K562 (cell line): ENCODE results near the gene BZW2. TPM values are rescaled to one million over a fixed set of nuclear protein-coding genes. Genes with fewer than 3 reads are reported as not detected.

Experiments used
- ADNP ChIP-seq: fragments of 200-800 bp; sonication (Bioruptor generic); IDR thresholded peaks from 2 replicates; pipeline ENCODE4 v1.6.1; 2016; ENCODE audit warnings: missing genetic modification characterization, missing compliant biosample characterization
- ARID1B ChIP-seq: fragments of 450-650 bp; IDR thresholded peaks from 2 replicates; pipeline ENCODE4 v1.6.1; 2016; ENCODE audit warnings: antibody characterized with exemption, mild to moderate bottlenecking, inconsistent platforms
- CBX3 ChIP-seq, 2 experiments: IDR thresholded peaks; 1 replicate in 1 of 2; 2 replicates in 1 of 2; pipeline ENCODE4 v1.6.1; 2012; ENCODE audit warnings: inconsistent platforms in 2 of 2, low read length in 2 of 2, borderline replicate concordance in 1 of 2, control low read depth in 1 of 2
- CHD1 ChIP-seq: fragments of 200-600 bp; sonication (generic); IDR thresholded peaks from one replicate; pipeline ENCODE4 v1.6.1; 2012; ENCODE audit warnings: mild to moderate bottlenecking, moderate library complexity, low read length, inconsistent platforms
- CTBP1 ChIP-seq: fragments of 450-650 bp; IDR thresholded peaks from 2 replicates; pipeline ENCODE4 v1.6.1; 2016; ENCODE audit warnings: borderline replicate concordance
- CXXC5 ChIP-seq: fragments of 250-450 bp; sonication (Bioruptor Pico); IDR thresholded peaks from 2 replicates; pipeline ENCODE4 v1.8.0; 2022; ENCODE audit warnings: inconsistent platforms, mild to moderate bottlenecking, moderate library complexity
- EP400 ChIP-seq: fragments of 450-650 bp; IDR thresholded peaks from 2 replicates; pipeline ENCODE4 v1.6.1; 2017; ENCODE audit warnings: antibody characterized with exemption, mild to moderate bottlenecking, moderate library complexity
- ESRRA ChIP-seq: fragments of 450-650 bp; IDR thresholded peaks from 2 replicates; pipeline ENCODE4 v1.6.1; 2014; ENCODE audit warnings: low read depth, mild to moderate bottlenecking, moderate library complexity, borderline replicate concordance
- HDGF ChIP-seq: fragments of 450-650 bp; IDR thresholded peaks from 2 replicates; pipeline ENCODE4 v1.6.1; 2016
- HMGN3 ChIP-seq: IDR thresholded peaks from 2 replicates; pipeline ENCODE4 v1.6.1; 2011; ENCODE audit warnings: borderline replicate concordance, low read depth, mild to moderate bottlenecking, mixed read lengths, low read length; ENCODE audit not compliant: insufficient read length; ENCODE audit errors: extremely low read depth
- HNRNPUL1 ChIP-seq: fragments of 200-400 bp; formaldehyde crosslinking; IDR thresholded peaks from 2 replicates; pipeline ENCODE4 v1.6.1; 2017; ENCODE audit warnings: low read length
- KDM1A ChIP-seq, 2 experiments: fragments of 450-650 bp; IDR thresholded peaks; 2 replicates each; pipeline ENCODE4 v1.6.1; 2016; ENCODE audit warnings: mild to moderate bottlenecking in 2 of 2
- KLF13 ChIP-seq: fragments of 450-650 bp; IDR thresholded peaks from 2 replicates; pipeline ENCODE4 v1.6.1; 2016; ENCODE audit warnings: missing genetic modification characterization, low read depth, mild to moderate bottlenecking, missing compliant biosample characterization, moderate library complexity, borderline replicate concordance
- KLF6 ChIP-seq: fragments of 250-450 bp; sonication (Bioruptor Pico); IDR thresholded peaks from 2 replicates; pipeline ENCODE4 v1.4.0; 2020; ENCODE audit warnings: mild to moderate bottlenecking, moderate library complexity, borderline replicate concordance
- LARP7 ChIP-seq: fragments of 450-650 bp; IDR thresholded peaks from 2 replicates; pipeline ENCODE4 v1.6.1; 2016
- MAZ ChIP-seq, 2 experiments: fragments of 450-650 bp in 1 of 2; sonication (generic) in 1 of 2; formaldehyde crosslinking; IDR thresholded peaks in 1 of 2; conservative IDR thresholded peaks in 1 of 2; 2 replicates each; pipeline versions ENCODE4 v1.4.0 to v1.5.0; 2020; ENCODE audit warnings: mild to moderate bottlenecking in 1 of 2, missing genetic modification reagents in 1 of 2
- POLR2A ChIP-seq: fragments of 450-650 bp; conservative IDR thresholded peaks from 2 replicates; pipeline ENCODE4 v1.6.1; 2016
- POLR2AphosphoS5 ChIP-seq: IDR thresholded peaks from 2 replicates; pipeline ENCODE4 v1.6.1; 2011; ENCODE audit warnings: mild to moderate bottlenecking, low read depth, low read length, moderate library complexity; ENCODE audit not compliant: control insufficient read depth, insufficient read depth
- RBM25 ChIP-seq: fragments of 200-400 bp; formaldehyde crosslinking; IDR thresholded peaks from 2 replicates; pipeline ENCODE4 v1.6.1; 2018; ENCODE audit warnings: low read length, low read depth, moderate library complexity; ENCODE audit not compliant: severe bottlenecking
- SRF ChIP-seq, 2 experiments: fragments of 250-450, 450-650 bp in 1 of 2; sonication (Bioruptor Pico) in 1 of 2; sonication (generic) in 1 of 2; formaldehyde crosslinking; IDR thresholded peaks; 2 replicates each; pipeline versions ENCODE4 v1.5.0 to v1.5.1; 2020 to 2022; ENCODE audit warnings: mild to moderate bottlenecking in 1 of 2, missing genetic modification reagents in 1 of 2
- ZNF316 ChIP-seq: fragments of 450-650 bp; IDR thresholded peaks from 2 replicates; pipeline ENCODE4 v1.6.1; 2016
- ZNF324 ChIP-seq: fragments of 250-450 bp; sonication (Bioruptor Pico); IDR thresholded peaks from 2 replicates; pipeline ENCODE4 v1.4.0; 2020; ENCODE audit warnings: mild to moderate bottlenecking
- ZNF76 ChIP-seq: fragments of 250-450 bp; sonication (Bioruptor Pico); IDR thresholded peaks from 2 replicates; pipeline ENCODE4 v1.4.0; 2020; ENCODE audit warnings: mild to moderate bottlenecking, moderate library complexity, borderline replicate concordance
- polyA plus RNA-seq, 8 experiments: library from polyadenylated mRNA; depleted of rRNA in 4 of 8; stranded (reverse) in 5 of 8; unstranded in 3 of 8; fragments of >200 nt; fragmentation: Nextera tagmentation in 2 of 8; fragmentation: Illumina TruSeq in 1 of 8; extraction: Ambion mirVana in 2 of 8; extraction: Trizol in 1 of 8; gene quantifications; 2 replicates each; pipeline versions ENCODE4 v1.2.1 to v1.2.3, GENCODE V29; 2011 to 2014; ENCODE audit warnings: inconsistent platforms in 1 of 8, missing spikeins in 1 of 8
- total RNA-seq, 7 experiments: library from RNA; depleted of rRNA in 6 of 7; stranded (reverse); fragments of >200 nt in 6 of 7; fragmentation: Illumina TruSeq in 2 of 7; extraction: Trizol in 2 of 7; gene quantifications; 2 replicates each; pipeline versions ENCODE4 v1.2.1 to v1.2.3, GENCODE V29; 2011 to 2021; ENCODE audit warnings: low replicate concordance in 1 of 7
- TF ChIP-seq, protein P1 (sequence below): fragments of 250-450 bp; sonication (Bioruptor Pico); IDR thresholded peaks from 2 replicates; pipeline ENCODE4 v1.6.1; 2021; ENCODE audit warnings: mild to moderate bottlenecking
- TF ChIP-seq, protein P2 (sequence below), 2 experiments: fragments of 450-650 bp; conservative IDR thresholded peaks; 2 replicates each; pipeline ENCODE4 v1.6.1; 2017; ENCODE audit warnings: mild to moderate bottlenecking in 2 of 2, moderate library complexity in 2 of 2
- TF ChIP-seq, protein P3 (sequence below): sonication (generic); formaldehyde crosslinking; IDR thresholded peaks from 2 replicates; pipeline ENCODE4 v1.8.0; 2022; ENCODE audit warnings: missing genetic modification reagents, mild to moderate bottlenecking, moderate library complexity, borderline replicate concordance

BZW2 gene
- total and polyA plus RNA-seq, 9 of the 15 experiments (the other 6 are each of a cell fraction or from before 2014, with no cell fraction given) = 140 to 316 (median 173) TPM

DNA sequence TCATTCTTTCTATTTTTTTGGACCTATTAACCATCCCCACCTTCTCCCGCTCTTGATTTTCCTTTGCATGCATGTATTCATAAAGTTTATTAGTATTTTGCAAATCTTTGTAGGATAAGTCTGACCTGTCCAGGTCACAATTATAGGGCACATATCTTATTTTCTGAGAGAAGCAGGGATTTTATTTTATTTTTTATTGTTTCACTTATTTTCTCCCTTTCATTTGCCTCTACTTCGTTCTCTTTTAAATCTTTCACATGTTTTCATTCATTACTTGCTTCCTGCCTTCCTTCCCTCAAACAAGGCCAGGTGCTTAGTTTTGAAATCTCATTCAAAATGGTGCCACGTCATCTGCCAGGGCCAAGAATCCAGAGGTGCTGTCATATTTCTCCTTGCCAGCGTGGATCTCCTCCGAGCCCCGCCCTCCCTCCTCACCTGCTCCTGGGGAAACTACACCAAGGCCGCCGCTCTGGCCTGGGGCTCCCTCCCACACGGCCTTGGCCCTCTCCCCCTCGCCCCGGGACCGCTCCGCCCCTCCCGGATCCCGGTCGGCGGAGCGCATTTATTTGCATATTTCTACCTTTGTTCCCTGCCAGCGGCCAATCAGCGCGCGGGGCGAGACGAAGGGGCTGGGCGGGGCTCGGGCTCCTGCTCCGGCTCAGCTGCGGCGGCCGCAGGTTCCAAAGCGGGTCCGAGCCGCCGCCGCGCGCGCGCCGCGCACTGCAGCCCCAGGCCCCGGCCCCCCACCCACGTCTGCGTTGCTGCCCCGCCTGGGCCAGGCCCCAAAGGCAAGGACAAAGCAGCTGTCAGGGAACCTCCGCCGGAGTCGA, 107.3 kb downstream of the BZW2 start, which contains the start of gene TSPAN13 (continued):
- no peak for TF ChIP-seq KLF6 (CRISPR knock-in tag)
- TF ChIP-seq, protein P1, sequence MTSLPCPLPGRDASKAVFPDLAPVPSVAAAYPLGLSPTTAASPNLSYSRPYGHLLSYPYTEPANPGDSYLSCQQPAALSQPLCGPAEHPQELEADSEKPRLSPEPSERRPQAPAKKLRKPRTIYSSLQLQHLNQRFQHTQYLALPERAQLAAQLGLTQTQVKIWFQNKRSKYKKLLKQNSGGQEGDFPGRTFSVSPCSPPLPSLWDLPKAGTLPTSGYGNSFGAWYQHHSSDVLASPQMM (CRISPR knock-in tag) = no peak
- TF ChIP-seq RBM25 = peak; percentile 75
- peak; percentile 51 for TF ChIP-seq HMGN3
- TF ChIP-seq, protein P2, sequence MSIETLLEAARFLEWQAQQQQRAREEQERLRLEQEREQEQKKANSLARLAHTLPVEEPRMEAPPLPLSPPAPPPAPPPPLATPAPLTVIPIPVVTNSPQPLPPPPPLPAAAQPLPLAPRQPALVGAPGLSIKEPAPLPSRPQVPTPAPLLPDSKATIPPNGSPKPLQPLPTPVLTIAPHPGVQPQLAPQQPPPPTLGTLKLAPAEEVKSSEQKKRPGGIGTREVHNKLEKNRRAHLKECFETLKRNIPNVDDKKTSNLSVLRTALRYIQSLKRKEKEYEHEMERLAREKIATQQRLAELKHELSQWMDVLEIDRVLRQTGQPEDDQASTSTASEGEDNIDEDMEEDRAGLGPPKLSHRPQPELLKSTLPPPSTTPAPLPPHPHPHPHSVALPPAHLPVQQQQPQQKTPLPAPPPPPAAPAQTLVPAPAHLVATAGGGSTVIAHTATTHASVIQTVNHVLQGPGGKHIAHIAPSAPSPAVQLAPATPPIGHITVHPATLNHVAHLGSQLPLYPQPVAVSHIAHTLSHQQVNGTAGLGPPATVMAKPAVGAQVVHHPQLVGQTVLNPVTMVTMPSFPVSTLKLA (conservative IDR thresholded peaks at IDR 0.05) = 0 out of 4 replicates have a peak, but pooled peaks of 1 of the 2 experiments have one; percentile 40
- peak in 1 of 2 experiments; percentile 59; a peak in 1 of 4 replicates for TF ChIP-seq SRF (CRISPR knock-in tag; IDR thresholded peaks at IDR 0.05)
- peak; percentile 9 to 21; a peak in 1 of 4 replicates for TF ChIP-seq KDM1A (IDR thresholded peaks at IDR 0.05)
- peak; percentile 47; the same call in 1 of the 2 replicates for TF ChIP-seq KLF13
- no peak for TF ChIP-seq CHD1
- TF ChIP-seq HDGF = 0 out of 2 replicates have a peak, but pooled peaks have one; percentile 26
- peak; percentile 55 for TF ChIP-seq ZNF316
- TF ChIP-seq CXXC5 (CRISPR knock-in tag) = peak; percentile 47
- TF ChIP-seq POLR2AphosphoS5 = 0 out of 2 replicates have a peak, but pooled peaks have one; percentile 36
- peak; percentile 79 for TF ChIP-seq EP400
- TF ChIP-seq, protein P3, sequence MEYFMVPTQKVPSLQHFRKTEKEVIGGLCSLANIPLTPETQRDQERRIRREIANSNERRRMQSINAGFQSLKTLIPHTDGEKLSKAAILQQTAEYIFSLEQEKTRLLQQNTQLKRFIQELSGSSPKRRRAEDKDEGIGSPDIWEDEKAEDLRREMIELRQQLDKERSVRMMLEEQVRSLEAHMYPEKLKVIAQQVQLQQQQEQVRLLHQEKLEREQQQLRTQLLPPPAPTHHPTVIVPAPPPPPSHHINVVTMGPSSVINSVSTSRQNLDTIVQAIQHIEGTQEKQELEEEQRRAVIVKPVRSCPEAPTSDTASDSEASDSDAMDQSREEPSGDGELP = peak; percentile 73; the same call in 1 of the 2 replicates
- no peak for TF ChIP-seq ZNF324
- peak; percentile 64 to 93; a peak in 3 of 4 replicates for TF ChIP-seq MAZ (CRISPR knock-in tag; conservative IDR thresholded peaks at IDR 0.05 in 1 of 2, IDR thresholded peaks at IDR 0.05 in 1 of 2)
- peak; percentile 78 for TF ChIP-seq CTBP1
- TF ChIP-seq ESRRA = 0 out of 2 replicates have a peak, but pooled peaks have one; percentile 27
- no peak for TF ChIP-seq ADNP
- peak; percentile 24; the same call in 1 of the 2 replicates for TF ChIP-seq ARID1B
- peak in 1 of 2 experiments; percentile 30; a peak in 1 of 3 replicates for TF ChIP-seq CBX3 (IDR thresholded peaks at IDR 0.05; ENCODE audit: borderline replicate concordance in 1 of 2, low read length in 2 of 2)
- TF ChIP-seq HNRNPUL1 = no peak
- TF ChIP-seq POLR2A = peak; percentile 51; the same call in 1 of the 2 replicates
- no peak for TF ChIP-seq ZNF76 (CRISPR knock-in tag)
- TF ChIP-seq LARP7 = 0 out of 2 replicates have a peak, but pooled peaks have one; percentile 17
